ENCODE data around the gene KIF6. TPM values are rescaled to one million over a fixed set of nuclear protein-coding genes. Genes with fewer than 3 reads are reported as not detected.

The KIF6 gene
- total and polyA plus RNA-seq, 2 of the 8 experiments (the other 6 are each of a cell fraction or from before 2014, with no cell fraction given), result 0.53 to 0.65 TPM

GRCh38 chr6:39401376-39401775 is 323.8 kb downstream of the KIF6 start:
- TF ChIP-seq CTCF (IDR thresholded peaks at IDR 0.05; ENCODE audit: control extremely low read depth in 1 of 3, insufficient read depth in 1 of 3, low read depth in 1 of 3, low read length in 3 of 3), result peak in 1 of 3 experiments; percentile 6; a peak in 1 of 4 replicates
- TF ChIP-seq SUZ12 (IDR thresholded peaks at IDR 0.05; ENCODE audit: low read length), result no peak
- Histone ChIP-seq H2BK5ac (ENCODE audit: low read depth, low read length) (no peak overlapping the region), H2BK20ac (ENCODE audit: low read length) (no peak overlapping the region), H2AFZ (ENCODE audit: low read length) (no peak overlapping the region), H4K5ac (ENCODE audit: insufficient read length, low read depth, low read length) (no peak overlapping the region), H3K27me3 (replicated peaks in 1 of 4; ENCODE audit: control insufficient read depth in 3 of 4, extremely low read depth in 1 of 4, insufficient read depth in 3 of 4, low read length in 3 of 4) (no peaks in the 10 kb centered on the region), H2BK15ac (ENCODE audit: low read length) (no peak overlapping the region), H3K18ac (ENCODE audit: extremely low read depth, low read length) (no peak overlapping the region), H2BK120ac (replicated peaks; ENCODE audit: low read depth, low read length) (no peak overlapping the region), H3K27ac (ENCODE audit: low read depth, low read length) (no peak overlapping the region), H3K4me2 (ENCODE audit: insufficient read depth in 1 of 2, low read depth in 2 of 2, low read length in 2 of 2) (no peak overlapping the region), H3K79me1 (ENCODE audit: low read depth, low read length) (no peaks in the 10 kb centered on the region), H4K20me1 (replicated peaks in 1 of 2; ENCODE audit: control insufficient read depth in 1 of 2, insufficient read depth in 2 of 2, low read length in 2 of 2) (no peaks in the 10 kb centered on the region), H2BK12ac (ENCODE audit: low read depth, low read length) (no peak overlapping the region), H3K14ac (ENCODE audit: insufficient read length) (no peak overlapping the region), H3K9me3 (ENCODE audit: insufficient read depth in 2 of 2, low read depth in 1 of 2, low read length in 1 of 2) (no peaks in the 10 kb centered on the region), H3K23me2 (ENCODE audit: low read depth, low read length) (no peaks in the 10 kb centered on the region), H3K79me2 (ENCODE audit: control insufficient read depth in 1 of 2, insufficient read depth in 2 of 2, low read length in 2 of 2) (no peaks in the 10 kb centered on the region), H3K4ac (replicated peaks; ENCODE audit: insufficient read length, low read depth, low read length) (no peak overlapping the region), H4K8ac (ENCODE audit: extremely low read depth, insufficient read depth, low read length) (no peak overlapping the region), H3K23ac (ENCODE audit: insufficient read length) (no peak overlapping the region), H4K91ac (replicated peaks; ENCODE audit: insufficient read length, low read length) (no peak overlapping the region), H3K4me3 (ENCODE audit: extremely low read depth in 1 of 4, insufficient read depth in 2 of 4, low read depth in 3 of 4, low read length in 4 of 4) (no peak overlapping the region), H3K36me3 (ENCODE audit: control insufficient read depth in 2 of 4, insufficient read depth in 4 of 4, low read length in 3 of 4) (no peaks in the 10 kb centered on the region), H3K9ac (replicated peaks in 1 of 4; ENCODE audit: extremely low read depth in 1 of 4, low read depth in 3 of 4, low read length in 3 of 4) (no peak overlapping the region), H2AK5ac (ENCODE audit: low read depth, low read length) (no peak overlapping the region), H3K4me1 (replicated peaks in 1 of 4; ENCODE audit: control insufficient read depth in 3 of 4, insufficient read depth in 4 of 4, low read length in 3 of 4) (no peaks in the 10 kb centered on the region), H3K56ac (replicated peaks; ENCODE audit: insufficient read length, low read depth, low read length) (no peak overlapping the region)
- WGBS, 2 experiments (ENCODE audit: extremely low coverage in 1 of 2, insufficient coverage in 1 of 2, insufficient read length in 1 of 2, insufficient replicate concordance in 2 of 2, low coverage in 1 of 2, low lambda C conversion rate in 2 of 2, missing lambda C conversion rate in 1 of 2), result 91% methylated on average over 3 of the region's 3 CpGs; no CpG with 5 or more reads in 1 of the 2 experiments
- DNase-seq (ENCODE audit: low read depth in 1 of 2, low spot score in 2 of 2) (no peak), FAIRE-seq (no peak)
- ChIA-PET POLR2A (ENCODE audit: partially characterized antibody) (interaction anchor here (1.0 kb wide), 1 partner anchor 152 kb away, joined by 3 read pairs; no protein-coding TSS in a partner anchor), CTCF (ENCODE audit: partially characterized antibody) (interaction anchor here (0.5 to 5.6 kb wide), 7 partner anchors 14 to 520 kb away, joined by 3 to 30 read pairs (median 4); no protein-coding TSS in a partner anchor)

All from H1 (cell line).